ENCODE results near the gene CDK4.

- TF ChIP-seq POLR2AphosphoS5 (IDR thresholded peaks at IDR 0.05; ENCODE audit: low read depth, low read length): no peak
- no peak for TF ChIP-seq SIN3A (IDR thresholded peaks at IDR 0.05; ENCODE audit: borderline replicate concordance, insufficient read depth, low read length)
- no peak for TF ChIP-seq REST (IDR thresholded peaks at IDR 0.05; ENCODE audit: insufficient read depth in 1 of 2, low read depth in 2 of 2, low read length in 2 of 2)
- TF ChIP-seq FOXP2 (optimal IDR thresholded peaks at IDR 0.05; ENCODE audit: borderline replicate concordance, extremely low read depth, extremely low read length, insufficient read depth): no peak
Measured at GRCh38 chr12:57755454-57756372, 3.6 kb upstream of the CDK4 start.

All from PFSK-1 (cell line).